MCF 10A (cell line): ENCODE results near the gene GTF3C2. TPM values are rescaled to one million over a fixed set of nuclear protein-coding genes. Genes with fewer than 3 reads are reported as not detected.

ENCODE experiments used
- BruUV-seq: library from RNA; stranded (reverse); fragments of 400-500 nt; replicated peaks from 2 replicates; lab custom pipeline; 2021; lab: Mats Ljungman, UMichigan
- CTCF ChIA-PET: fragments of 300-600 bp; sonication (Branson Sonifier 250); formaldehyde crosslinking; extraction: SDS; loops from one replicate; lab custom pipeline; 2021; ENCODE audit warnings: antibody characterized with exemption, inconsistent platforms; lab: Yijun Ruan, JAX
- POLR2A ChIA-PET: fragments of 300-600, 350-650 bp; sonication (Branson Sonifier 250); formaldehyde crosslinking; extraction: SDS; loops from one replicate; lab custom pipeline; 2020; ENCODE audit warnings: antibody characterized with exemption, inconsistent platforms; lab: Yijun Ruan, JAX
- DNase-seq: peaks from one replicate; pipeline ENCODE4 v3.0.0-alpha.2; 2018; ENCODE audit not compliant: unreplicated experiment
- H3K27ac Mint-ChIP-seq: one replicate; pipeline ENCODE4 v1.8.0; 2022; ENCODE audit warnings: mild to moderate bottlenecking, low read depth, mixed read lengths; ENCODE audit not compliant: unreplicated experiment
- H3K27me3 Mint-ChIP-seq: one replicate; pipeline ENCODE4 v1.8.0; 2022; ENCODE audit warnings: mixed read lengths; ENCODE audit not compliant: insufficient read depth, unreplicated experiment
- H3K36me3 Mint-ChIP-seq: one replicate; pipeline ENCODE4 v1.8.0; 2022; ENCODE audit warnings: mild to moderate bottlenecking, moderate library complexity, mixed read lengths; ENCODE audit not compliant: insufficient read depth, unreplicated experiment
- H3K4me1 Mint-ChIP-seq: one replicate; pipeline ENCODE4 v1.8.0; 2022; ENCODE audit warnings: mixed read lengths; ENCODE audit not compliant: insufficient read depth, unreplicated experiment
- H3K4me3 Mint-ChIP-seq: one replicate; pipeline ENCODE4 v1.8.0; 2022; ENCODE audit warnings: mild to moderate bottlenecking, moderate library complexity, mixed read lengths; ENCODE audit not compliant: unreplicated experiment
- H3K9me3 Mint-ChIP-seq: one replicate; pipeline ENCODE4 v1.8.0; 2022; ENCODE audit warnings: mixed read lengths; ENCODE audit not compliant: unreplicated experiment
- CTCF ChIP-seq: fragments of 200-600 bp; IDR thresholded peaks from one replicate; pipeline ENCODE4 v1.8.0; 2022; ENCODE audit warnings: antibody characterized with exemption, mild to moderate bottlenecking; ENCODE audit not compliant: unreplicated experiment
- intact Hi-C: fragments of 100-400 bp; cut with micrococcal nuclease; formaldehyde crosslinking; loops from 2 replicates; pipeline ENCODE4 v1.14.1; 2022
- total RNA-seq: library from RNA; stranded (reverse); gene quantifications from 2 replicates; pipeline ENCODE4 v1.2.3, GENCODE V29; 2022

GTF3C2 gene
- total RNA-seq, 1 experiment from 2014 or later, result 47.8 TPM

DNA sequence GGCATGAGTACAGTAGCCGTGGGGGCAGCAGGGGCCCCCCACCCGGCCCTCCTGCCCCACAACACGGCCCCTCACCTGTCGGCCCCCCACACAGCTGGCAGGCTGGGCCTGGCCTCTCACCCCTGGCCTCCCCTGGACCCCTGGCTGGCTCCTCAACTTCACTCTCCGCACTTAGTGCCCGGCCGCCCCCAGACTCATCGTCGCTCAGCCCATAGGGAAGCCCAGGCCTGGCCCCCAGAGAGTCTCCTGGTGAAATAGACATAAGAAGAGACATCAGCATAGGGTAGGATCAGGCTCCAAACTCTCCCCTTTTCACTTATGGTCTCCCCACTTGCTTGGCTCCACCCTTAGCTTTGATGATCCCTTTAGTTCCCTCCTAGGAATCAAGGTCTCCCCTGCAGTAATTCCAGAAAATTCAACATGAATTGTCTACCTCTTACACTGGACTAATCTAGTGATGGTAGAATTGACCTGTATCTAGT is 22.3 kb upstream of the GTF3C2 start:
- DNase-seq, result no peak
- Mint-ChIP-seq H3K9me3 (no peaks in the 10 kb centered on the region), H3K36me3 (peaks cover 81% of the 10 kb centered on the region), H3K27ac (peak overlapping the region; percentile 93), H3K27me3 (no peaks in the 10 kb centered on the region), H3K4me3 (peak overlapping the region; percentile 84), H3K4me1 (peaks cover 16% of the 10 kb centered on the region)
- no TSS peak for BruUV-seq
- intact Hi-C loops, result no loop called here
- CTCF ChIA-PET, result interaction anchor here (0.7 to 2.9 kb wide), 3 partner anchors 10 to 209 kb away, joined by 3 to 14 read pairs (median 5); partner anchors contain the start of gene MPV17
- POLR2A ChIA-PET, result interaction anchor here (0.6 to 5.6 kb wide), 8 partner anchors 9 to 400 kb away, joined by 3 to 114 read pairs (median 35); partner anchors contain the start of genes EIF2B4, GTF3C2, MPV17 and NRBP1
- TF ChIP-seq CTCF, result no peak

DNA sequence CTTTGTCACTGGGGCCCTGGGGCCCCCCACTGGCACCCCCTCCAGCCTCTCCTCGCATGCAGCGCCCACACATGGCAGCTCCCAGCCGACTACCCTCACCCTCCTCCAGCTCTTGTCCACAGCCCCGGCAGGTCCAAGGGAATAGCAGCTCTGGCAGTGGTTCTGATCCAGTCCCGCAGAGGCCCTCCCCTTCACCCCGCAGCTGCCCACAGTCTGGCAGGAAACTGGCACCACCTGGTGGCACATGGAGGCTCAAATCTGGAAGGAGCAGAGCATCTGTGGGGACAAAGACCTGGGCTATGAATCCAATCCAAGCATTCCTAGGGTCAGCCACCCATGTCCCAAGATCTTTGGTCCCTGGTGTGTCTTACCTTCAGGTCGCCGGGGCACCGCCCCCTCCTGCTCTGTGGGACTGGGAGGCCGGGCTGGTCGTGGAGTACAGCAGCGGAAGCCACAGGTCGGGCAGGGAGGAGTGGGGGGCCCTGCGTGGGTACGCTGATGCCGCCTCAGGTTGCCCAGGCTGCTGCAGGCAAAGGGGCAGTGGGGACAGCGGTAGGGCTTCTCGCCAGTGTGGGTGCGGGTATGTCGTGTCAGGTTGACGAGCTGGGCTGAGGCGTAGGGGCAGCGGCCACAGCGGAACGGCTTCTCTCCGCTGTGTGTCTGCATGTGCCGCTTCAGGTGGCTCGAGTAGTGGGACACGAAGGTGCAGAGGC is 21.7 kb upstream of the GTF3C2 start:
- Mint-ChIP-seq H3K4me3 (no peak overlapping the region), H3K27me3 (no peaks in the 10 kb centered on the region), H3K9me3 (no peaks in the 10 kb centered on the region), H3K27ac (peak overlapping the region; percentile 63), H3K4me1 (peaks cover 16% of the 10 kb centered on the region), H3K36me3 (peaks cover 84% of the 10 kb centered on the region)
- ChIA-PET CTCF (interaction anchor here (0.6 to 2.9 kb wide), 3 partner anchors 57 to 364 kb away, joined by 3 to 14 read pairs (median 3); partner anchors contain the start of gene MPV17), POLR2A (interaction anchor here (0.7 to 5.6 kb wide), 6 partner anchors 8 to 56 kb away, joined by 3 to 114 read pairs (median 38); partner anchors contain the start of genes EIF2B4, GTF3C2, MPV17 and NRBP1)
- TF ChIP-seq CTCF, result peak; percentile 20
- DNase-seq, result peak; percentile 24
- intact Hi-C loops, result no loop called here
- BruUV-seq, result no TSS peak

GRCh38 chr2:27377618-27378095 is 21.1 kb upstream of the GTF3C2 start:
- no peaks in the 10 kb centered on the region for H3K27me3 Mint-ChIP-seq

More at GRCh38 chr2:27377618-27378095, 21.1 kb upstream of the GTF3C2 start:
- no peak overlapping the region for H3K4me3 Mint-ChIP-seq
- intact Hi-C loops, result no loop called here
- no peak for TF ChIP-seq CTCF
- ChIA-PET POLR2A (interaction anchor here (0.7 to 5.6 kb wide), 3 partner anchors 7 to 56 kb away, joined by 3 to 114 read pairs (median 52); partner anchors contain the start of genes EIF2B4, MPV17 and SNX17), CTCF (interaction anchor here (0.6 to 2.9 kb wide), 2 partner anchors 56 to 365 kb away, joined by 3 to 14 read pairs; partner anchors contain the start of gene MPV17)
- peaks cover 84% of the 10 kb centered on the region for H3K36me3 Mint-ChIP-seq
- H3K27ac Mint-ChIP-seq, result peak overlapping the region; percentile 63
- no TSS peak for BruUV-seq
- no peaks in the 10 kb centered on the region for H3K9me3 Mint-ChIP-seq
- DNase-seq, result no peak
- H3K4me1 Mint-ChIP-seq, result peaks cover 18% of the 10 kb centered on the region
